Activated T-helper 1 cell treated with anti-CD3 and anti-CD28 coated beads, Interleukin-12 subunit alpha, Interleukin-12 subunit beta, Interleukin-2, Interleukin-4 antibody, amounts not matched to agents 30 ng/mL and 10 ng/mL and 1 ng/mL, durations not matched to agents 14 hours and 24 hours and 36 hours (primary cell): ENCODE data around the gene CMTM1. TPM values are rescaled to one million over a fixed set of nuclear protein-coding genes. Genes with fewer than 3 reads are reported as not detected.

Source experiments
- DNase-seq: peaks from one replicate; pipeline ENCODE4 v3.0.0; 2021; ENCODE audit warnings: low spot score
- H3K27ac Mint-ChIP-seq: one replicate; pipeline ENCODE4 v1.8.0; 2021; ENCODE audit warnings: mild to moderate bottlenecking, mixed read lengths
- H3K27me3 Mint-ChIP-seq: one replicate; pipeline ENCODE4 v1.8.0; 2022; ENCODE audit warnings: mild to moderate bottlenecking, moderate library complexity, mixed read lengths; ENCODE audit not compliant: insufficient read depth
- H3K36me3 Mint-ChIP-seq: one replicate; pipeline ENCODE4 v1.8.0; 2021; ENCODE audit warnings: low read depth, mixed read lengths
- H3K4me1 Mint-ChIP-seq: one replicate; pipeline ENCODE4 v1.8.0; 2021; ENCODE audit warnings: low read depth, mixed read lengths
- H3K4me3 Mint-ChIP-seq: one replicate; pipeline ENCODE4 v1.8.0; 2021; ENCODE audit warnings: mild to moderate bottlenecking, moderate library complexity, mixed read lengths
- H3K9me3 Mint-ChIP-seq: one replicate; pipeline ENCODE4 v1.8.0; 2021; ENCODE audit warnings: mixed read lengths
- intact Hi-C: fragments of 100-400 bp; cut with micrococcal nuclease; formaldehyde crosslinking; loops from one replicate; pipeline ENCODE4 v1.15.1; 2024
- total RNA-seq: library from RNA; stranded (reverse); gene quantifications from 2 replicates; pipeline ENCODE4 v1.2.3, GENCODE V29; 2022

Gene CMTM1
- total RNA-seq, 1 donor from 2014 or later = 13.9 TPM

GRCh38 chr16:66575060-66575459 is 8.8 kb downstream of the CMTM1 start:
- Mint-ChIP-seq H3K27ac (no peak overlapping the region), H3K9me3 (no peaks in the 10 kb centered on the region), H3K4me1 (peaks cover 11% of the 10 kb centered on the region), H3K4me3 (no peak overlapping the region), H3K36me3 (peaks cover 44% of the 10 kb centered on the region), H3K27me3 (peaks cover 30% of the 10 kb centered on the region)
- intact Hi-C loops = no loop called here
- no peak for DNase-seq

GRCh38 chr16:66576296-66576695 is 10.1 kb downstream of the CMTM1 start:
- DNase-seq = no peak
- H3K4me3 Mint-ChIP-seq = no peak overlapping the region
- peaks cover 11% of the 10 kb centered on the region for H3K4me1 Mint-ChIP-seq
- peaks cover 35% of the 10 kb centered on the region for H3K36me3 Mint-ChIP-seq
- no peaks in the 10 kb centered on the region for H3K9me3 Mint-ChIP-seq
- peaks cover 34% of the 10 kb centered on the region for H3K27me3 Mint-ChIP-seq
- H3K27ac Mint-ChIP-seq = no peak overlapping the region
- intact Hi-C loops = no loop called here

DNA sequence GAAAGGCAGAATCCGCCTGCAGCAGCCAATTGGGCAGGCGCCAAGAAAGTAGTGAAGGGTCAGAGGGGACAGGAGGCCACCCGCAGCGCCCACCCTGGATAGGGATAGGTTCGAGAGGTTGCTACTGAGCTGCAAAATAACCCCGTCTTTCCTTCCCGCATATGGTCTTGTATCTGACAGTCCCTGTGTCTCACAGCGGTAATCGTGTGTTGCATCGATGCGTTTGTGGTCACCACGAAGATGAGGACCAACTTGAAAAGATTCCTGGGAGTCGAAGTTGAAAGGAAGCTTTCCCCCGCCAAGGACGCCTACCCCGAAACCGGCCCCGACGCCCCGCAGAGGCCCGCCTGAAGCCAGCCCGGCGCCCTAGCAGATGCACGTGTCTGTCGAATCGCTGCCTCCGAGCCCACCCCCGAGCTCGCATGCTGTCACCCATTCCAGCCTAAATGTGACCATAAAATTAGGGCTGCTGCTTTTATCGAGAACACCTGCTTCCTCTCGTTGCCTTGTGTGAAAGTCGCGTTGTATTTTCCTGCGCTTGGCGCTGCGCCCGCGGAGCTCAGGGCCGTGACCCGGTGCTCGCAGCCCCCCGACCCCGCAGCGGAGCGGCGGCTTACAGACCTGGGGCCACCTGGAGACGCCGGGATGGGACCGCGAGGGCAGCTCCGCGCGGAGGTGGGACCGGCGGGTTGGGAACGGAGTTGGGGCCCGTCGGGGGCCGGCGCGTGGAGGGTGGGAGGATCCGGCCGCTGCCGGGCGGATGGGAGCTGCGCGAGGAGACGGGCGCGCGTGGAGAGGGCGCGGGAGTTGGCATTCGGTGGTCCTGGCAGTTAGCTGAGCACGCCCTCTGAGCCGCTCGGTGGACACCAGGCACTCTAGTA is 12.7 kb downstream of the CMTM1 start, which contains the start of gene CMTM2:
Gene CMTM2, plus strand, starts transcription at position 813 of the 881 bp plus-strand sequence. CDS start 145 bp downstream, outside the sequence.
- peak within 1 kb of the TSS; percentile 11 for H3K4me3 Mint-ChIP-seq
- H3K4me1 Mint-ChIP-seq = peaks cover 14% of the 10 kb centered on the region
- intact Hi-C loops = no loop called here
- no peak within 1 kb of the TSS for H3K27ac Mint-ChIP-seq
- DNase-seq = no peak
- peaks cover 30% of the 10 kb centered on the region for H3K36me3 Mint-ChIP-seq
- no peaks in the 10 kb centered on the region for H3K9me3 Mint-ChIP-seq
- peaks cover 34% of the 10 kb centered on the region for H3K27me3 Mint-ChIP-seq

GRCh38 chr16:66580605-66581209 is 14.5 kb downstream of the CMTM1 start:
- peaks cover 21% of the 10 kb centered on the region for H3K36me3 Mint-ChIP-seq
- H3K4me3 Mint-ChIP-seq = no peak overlapping the region
- peaks cover 34% of the 10 kb centered on the region for H3K27me3 Mint-ChIP-seq
- no peaks in the 10 kb centered on the region for H3K9me3 Mint-ChIP-seq
- peaks cover 17% of the 10 kb centered on the region for H3K4me1 Mint-ChIP-seq
- H3K27ac Mint-ChIP-seq = no peak overlapping the region
- no peak for DNase-seq
- intact Hi-C loops = loop anchor here (2.0 kb wide), 1 partner anchor 16 kb away; no protein-coding TSS in a partner anchor

DNA sequence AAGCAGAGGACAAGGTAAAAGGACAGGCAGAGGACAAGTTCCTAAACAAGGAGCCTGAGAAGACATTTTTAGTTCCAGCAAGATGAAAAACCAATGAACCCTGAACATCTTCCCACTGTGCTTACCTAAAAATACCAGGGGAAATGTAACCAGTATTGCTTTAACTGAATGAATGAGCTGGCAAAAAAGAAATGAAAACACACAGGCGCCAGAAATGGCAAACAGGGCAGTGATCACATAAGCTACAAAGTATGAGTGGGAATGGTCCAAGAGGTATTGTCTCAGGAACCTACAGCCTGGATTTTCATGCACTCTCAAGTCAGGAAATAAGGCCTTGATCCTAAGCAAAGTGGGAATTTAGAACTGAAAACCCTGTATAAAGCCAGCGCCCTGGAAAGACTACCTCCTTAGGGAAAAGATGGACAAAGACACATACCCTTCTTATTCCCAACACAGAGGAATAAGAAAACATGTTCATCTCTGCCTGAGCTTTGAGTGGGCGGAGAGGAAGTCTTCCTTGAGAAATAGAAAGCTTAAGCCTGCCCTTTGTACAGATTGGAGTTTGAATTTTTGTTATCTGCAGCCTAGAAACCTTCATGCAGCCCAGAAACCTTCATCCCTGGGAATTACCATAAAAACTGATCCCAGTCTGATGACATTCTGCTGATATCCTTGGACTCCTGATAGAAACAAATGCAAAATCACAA is 15.2 kb downstream of the CMTM1 start:
- H3K27ac Mint-ChIP-seq = no peak overlapping the region
- intact Hi-C loops = loop anchor here (2.0 kb wide), 1 partner anchor 17 kb away; no protein-coding TSS in a partner anchor
- H3K36me3 Mint-ChIP-seq = peaks cover 24% of the 10 kb centered on the region
- peaks cover 20% of the 10 kb centered on the region for H3K4me1 Mint-ChIP-seq
- H3K4me3 Mint-ChIP-seq = no peak overlapping the region
- H3K9me3 Mint-ChIP-seq = no peaks in the 10 kb centered on the region
- DNase-seq = no peak
- peaks cover 34% of the 10 kb centered on the region for H3K27me3 Mint-ChIP-seq

DNA sequence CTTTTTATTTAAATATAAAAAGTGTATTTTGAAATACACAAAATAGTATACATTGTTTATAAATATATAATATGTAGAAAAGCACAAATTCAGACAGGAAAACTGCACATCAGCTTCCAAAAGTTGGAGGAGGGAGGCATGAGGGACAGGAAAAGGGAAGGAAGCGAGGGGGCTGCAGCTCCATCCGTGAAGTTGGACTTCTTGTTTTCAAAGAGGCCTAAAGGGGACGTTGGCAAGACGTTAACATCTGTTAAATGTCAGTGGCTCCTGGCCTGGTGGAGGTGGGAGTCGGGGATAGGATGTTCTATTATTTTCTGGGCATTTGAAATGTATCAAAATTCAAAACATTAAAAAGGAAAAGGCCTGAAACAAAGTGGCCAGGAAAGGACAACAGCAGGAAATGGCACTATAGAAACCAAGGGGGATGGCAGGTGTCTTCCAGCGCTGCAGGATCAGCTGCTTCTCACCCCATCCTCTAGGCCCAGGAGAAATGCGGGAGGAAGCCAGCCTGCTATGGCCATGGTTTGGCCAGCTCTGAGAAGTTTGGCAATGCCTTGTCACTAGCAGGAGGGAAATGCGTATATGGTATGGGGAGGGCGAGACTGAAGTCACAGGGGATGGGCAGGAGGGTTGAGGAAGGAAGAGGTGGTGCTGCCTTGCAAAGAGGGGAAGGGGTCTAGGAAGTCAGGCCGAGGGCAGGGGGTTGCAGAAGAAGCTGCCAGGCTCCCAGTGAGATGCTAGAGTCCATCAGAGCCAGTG is 19.4 kb downstream of the CMTM1 start:
- intact Hi-C loops = no loop called here
- DNase-seq = no peak
- no peaks in the 10 kb centered on the region for H3K9me3 Mint-ChIP-seq
- H3K27ac Mint-ChIP-seq = no peak overlapping the region
- H3K4me3 Mint-ChIP-seq = no peak overlapping the region
- peaks cover 3% of the 10 kb centered on the region for H3K27me3 Mint-ChIP-seq
- H3K4me1 Mint-ChIP-seq = peaks cover 50% of the 10 kb centered on the region
- peaks cover 12% of the 10 kb centered on the region for H3K36me3 Mint-ChIP-seq

- DNase-seq = no peak
- Mint-ChIP-seq H3K36me3 (peaks cover 9% of the 10 kb centered on the region), H3K27me3 (peaks cover 3% of the 10 kb centered on the region), H3K4me1 (peaks cover 41% of the 10 kb centered on the region), H3K4me3 (peak overlapping the region; percentile 12), H3K9me3 (no peaks in the 10 kb centered on the region), H3K27ac (no peak overlapping the region)
- intact Hi-C loops = loop anchor here (2.0 kb wide), 1 partner anchor 37 kb away; the partner anchor contains the start of gene TK2
Observed at GRCh38 chr16:66587881-66588600, 21.8 kb downstream of the CMTM1 start.

DNA sequence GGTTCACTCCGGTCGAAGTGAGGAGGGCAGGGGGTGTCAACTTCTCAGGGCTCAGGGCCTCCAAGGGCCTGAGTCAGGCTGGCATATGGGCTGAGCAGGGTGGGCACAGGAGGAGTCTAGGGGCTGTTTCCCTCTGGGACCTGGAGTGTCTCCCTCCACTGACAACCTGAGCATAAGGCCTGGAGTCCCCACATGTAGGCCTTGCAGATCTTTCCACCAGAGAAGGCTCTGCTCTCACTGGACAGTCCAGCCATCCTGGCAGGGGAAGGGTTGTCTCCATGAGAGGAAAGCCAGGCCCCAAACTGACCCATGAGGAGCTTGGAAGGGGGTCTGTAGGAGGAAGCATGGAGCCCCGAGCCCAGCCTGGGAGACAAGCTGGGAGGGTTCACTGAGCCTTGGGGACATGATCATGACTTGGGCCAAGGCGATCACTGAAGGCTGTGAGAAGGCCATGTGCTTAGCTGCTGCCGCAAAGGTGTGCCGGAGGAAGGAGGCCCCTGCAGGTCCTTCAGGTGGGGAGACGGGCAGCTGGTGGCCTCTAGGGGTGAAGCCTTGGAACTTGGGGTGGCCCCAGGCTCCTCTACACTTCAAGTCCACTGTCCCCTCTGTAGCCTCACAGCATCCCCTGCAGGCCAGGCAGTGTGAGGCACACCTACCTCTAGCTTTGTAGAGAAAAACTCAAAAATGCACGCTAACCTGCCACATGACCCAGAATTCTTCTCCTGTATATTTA is 22.9 kb downstream of the CMTM1 start:
- H3K9me3 Mint-ChIP-seq = no peaks in the 10 kb centered on the region
- peaks cover 3% of the 10 kb centered on the region for H3K27me3 Mint-ChIP-seq
- H3K36me3 Mint-ChIP-seq = peaks cover 9% of the 10 kb centered on the region
- peak overlapping the region; percentile 73 for H3K4me3 Mint-ChIP-seq
- peak; percentile 54 for DNase-seq
- H3K4me1 Mint-ChIP-seq = peaks cover 42% of the 10 kb centered on the region
- H3K27ac Mint-ChIP-seq = peak overlapping the region; percentile 49
- intact Hi-C loops = loop anchor here (1.0 to 2.0 kb wide), 3 partner anchors 38 to 183 kb away; partner anchors contain the start of gene TK2

GRCh38 chr16:66590322-66590721 is 24.1 kb downstream of the CMTM1 start:
- Mint-ChIP-seq H3K36me3 (peaks cover 9% of the 10 kb centered on the region), H3K4me3 (peak overlapping the region; percentile 53), H3K27ac (no peak overlapping the region), H3K27me3 (peaks cover 3% of the 10 kb centered on the region), H3K9me3 (no peaks in the 10 kb centered on the region), H3K4me1 (peaks cover 52% of the 10 kb centered on the region)
- intact Hi-C loops = loop anchor here (1.0 to 2.0 kb wide), 3 partner anchors 13 to 74 kb away; no protein-coding TSS in a partner anchor
- DNase-seq = peak; percentile 43

DNA sequence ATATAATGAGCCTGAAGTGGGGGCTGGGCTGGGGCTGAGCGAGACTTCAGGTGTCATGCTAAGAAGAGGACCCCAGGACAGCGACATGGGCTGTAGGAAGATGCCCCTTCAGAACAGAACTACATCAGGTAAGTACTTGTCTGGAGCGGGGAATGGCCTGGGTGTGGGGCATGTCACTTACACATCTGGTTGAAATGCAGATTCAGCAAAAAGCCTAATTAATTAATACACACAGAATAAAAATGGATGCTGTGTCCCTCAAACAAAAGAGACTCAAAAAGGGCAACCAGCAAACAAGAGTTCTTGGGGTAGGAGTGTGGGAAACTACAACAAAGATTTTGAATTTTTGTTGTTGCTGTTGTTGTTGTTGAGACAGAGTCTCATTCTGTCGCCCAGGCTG is 24.8 kb downstream of the CMTM1 start:
- intact Hi-C loops = loop anchor here (2.0 kb wide), 1 partner anchor 74 kb away; no protein-coding TSS in a partner anchor
- no peak for DNase-seq
- peaks cover 3% of the 10 kb centered on the region for H3K36me3 Mint-ChIP-seq
- H3K4me3 Mint-ChIP-seq = no peak overlapping the region
- H3K27me3 Mint-ChIP-seq = peaks cover 3% of the 10 kb centered on the region
- no peak overlapping the region for H3K27ac Mint-ChIP-seq
- H3K9me3 Mint-ChIP-seq = no peaks in the 10 kb centered on the region
- H3K4me1 Mint-ChIP-seq = peaks cover 45% of the 10 kb centered on the region

DNA sequence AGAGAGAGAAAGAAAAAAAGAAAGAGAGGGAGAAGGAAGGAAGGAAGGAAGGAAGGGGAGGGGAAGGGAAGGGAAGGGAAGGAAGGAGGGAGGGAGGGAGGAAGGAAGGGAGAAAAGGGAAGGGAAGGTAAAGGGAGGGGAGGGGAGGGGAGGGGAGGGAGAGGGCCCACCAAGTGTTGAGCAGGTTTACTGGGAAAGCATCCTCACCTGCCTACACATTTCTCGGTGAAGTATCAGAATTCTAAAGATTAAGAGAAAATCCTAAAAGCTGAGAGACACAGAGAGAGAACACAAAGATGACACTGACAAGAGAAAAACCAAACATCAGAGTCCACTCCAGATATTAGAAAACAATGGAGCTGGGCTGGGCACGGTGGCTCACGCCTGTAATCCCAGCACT is 26.0 kb downstream of the CMTM1 start:
- no peak for DNase-seq
- intact Hi-C loops = no loop called here
- Mint-ChIP-seq H3K36me3 (peaks cover 3% of the 10 kb centered on the region), H3K4me3 (no peak overlapping the region), H3K27me3 (no peaks in the 10 kb centered on the region), H3K4me1 (peaks cover 53% of the 10 kb centered on the region), H3K27ac (no peak overlapping the region), H3K9me3 (no peaks in the 10 kb centered on the region)
